Measurements from ENCODE around the gene NOTCH4.

The NOTCH4 gene

DNA sequence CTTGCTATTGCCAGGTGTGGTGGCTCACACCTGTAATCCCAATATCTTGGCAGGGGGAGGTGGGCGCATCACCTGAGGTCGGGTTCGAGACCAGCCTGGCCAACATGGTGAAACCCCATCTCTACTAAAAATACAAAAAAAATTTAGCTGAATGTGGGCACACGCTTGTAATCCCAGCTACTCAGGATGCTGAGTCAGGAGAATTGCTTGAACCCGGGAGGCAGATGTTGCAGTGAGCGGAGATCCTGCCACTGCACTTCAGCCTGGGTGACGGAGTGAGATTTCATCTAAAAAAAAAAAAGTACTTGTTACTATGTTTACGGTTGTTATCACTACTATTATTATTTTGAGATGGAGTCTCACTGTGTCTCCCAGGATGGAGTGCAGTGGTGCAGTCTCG lies 67.0 kb downstream of the NOTCH4 start:
- no peak for DNase-seq

DNA sequence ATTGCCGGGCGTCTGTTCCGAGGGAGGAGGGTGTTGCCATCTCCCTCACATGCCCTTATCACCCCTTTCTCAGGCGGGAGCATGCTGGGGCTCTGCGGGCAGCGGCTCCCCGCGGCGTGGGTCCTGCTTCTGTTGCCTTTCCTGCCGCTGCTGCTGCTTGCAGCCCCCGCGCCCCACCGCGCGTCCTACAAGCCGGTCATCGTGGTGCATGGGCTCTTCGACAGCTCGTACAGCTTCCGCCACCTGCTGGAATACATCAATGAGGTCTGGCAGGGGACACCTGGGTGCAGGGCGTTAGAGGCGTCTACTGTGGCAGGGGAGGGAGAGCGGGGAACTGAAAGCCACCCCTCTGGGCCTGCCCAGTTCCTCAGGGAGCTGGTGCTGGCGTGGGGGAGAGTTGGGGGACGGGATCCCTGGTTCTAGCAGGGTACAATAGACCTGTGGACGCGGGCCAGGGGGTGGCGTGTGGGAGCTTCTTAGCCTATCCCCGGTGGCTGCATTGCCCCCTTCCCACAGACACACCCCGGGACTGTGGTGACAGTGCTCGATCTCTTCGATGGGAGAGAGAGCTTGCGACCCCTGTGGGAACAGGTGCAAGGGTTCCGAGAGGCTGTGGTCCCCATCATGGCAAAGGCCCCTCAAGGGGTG lies 69.2 kb downstream of the NOTCH4 start:
- DNase-seq, result peak; percentile 90

DNA sequence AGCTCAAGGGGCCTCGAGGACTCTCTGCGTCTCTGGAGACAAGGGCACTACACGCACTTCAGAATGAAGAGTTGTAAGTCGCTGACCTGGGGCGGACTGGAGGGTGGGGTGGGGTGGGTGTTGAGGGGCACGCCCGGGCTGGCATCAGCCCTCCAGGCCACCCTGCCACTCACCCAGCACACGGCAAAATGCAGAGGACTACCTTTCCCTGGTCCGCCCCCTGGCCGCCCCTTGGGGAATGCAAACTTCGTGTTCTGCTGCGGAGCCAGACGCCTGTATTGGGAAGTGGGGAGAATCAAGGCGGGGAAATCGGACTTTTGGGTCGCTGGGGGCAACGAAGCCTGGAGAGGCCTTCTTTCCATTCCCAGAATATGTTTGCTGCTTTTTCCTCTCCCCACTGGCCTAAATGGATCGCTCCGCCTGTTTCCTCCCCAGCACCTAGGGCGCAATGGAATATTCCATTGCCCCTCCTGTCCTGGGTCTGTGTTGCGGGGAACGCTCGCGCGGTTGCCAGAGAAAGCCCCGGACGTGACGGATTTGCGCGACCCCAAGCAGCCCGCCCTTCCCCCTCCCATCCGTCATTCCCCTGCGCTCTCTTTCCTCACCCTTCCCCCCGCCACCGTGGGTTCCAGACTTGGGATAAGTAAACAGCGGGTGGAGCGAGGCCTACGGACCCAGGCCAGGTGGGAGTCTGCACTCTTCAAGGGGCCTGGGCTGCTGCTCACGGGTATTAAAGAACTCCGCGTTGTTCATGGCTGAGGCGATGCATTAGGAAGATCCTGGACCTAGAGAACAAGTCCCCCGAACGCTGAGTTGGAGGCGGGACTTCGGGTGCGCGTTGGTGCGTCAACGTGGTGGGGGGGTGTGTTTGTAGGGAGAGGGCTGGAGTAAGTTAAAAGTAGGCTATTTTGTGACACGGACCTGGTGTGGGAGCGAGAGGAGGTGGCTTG lies 70.0 kb downstream of the NOTCH4 start, which contains the start of gene PPT2:
TSS of gene PPT2 (plus strand) at position 578 of the 950 bp plus-strand sequence. CDS start 454 bp downstream, outside the sequence.
- DNase-seq, result peak; percentile 58

DNA sequence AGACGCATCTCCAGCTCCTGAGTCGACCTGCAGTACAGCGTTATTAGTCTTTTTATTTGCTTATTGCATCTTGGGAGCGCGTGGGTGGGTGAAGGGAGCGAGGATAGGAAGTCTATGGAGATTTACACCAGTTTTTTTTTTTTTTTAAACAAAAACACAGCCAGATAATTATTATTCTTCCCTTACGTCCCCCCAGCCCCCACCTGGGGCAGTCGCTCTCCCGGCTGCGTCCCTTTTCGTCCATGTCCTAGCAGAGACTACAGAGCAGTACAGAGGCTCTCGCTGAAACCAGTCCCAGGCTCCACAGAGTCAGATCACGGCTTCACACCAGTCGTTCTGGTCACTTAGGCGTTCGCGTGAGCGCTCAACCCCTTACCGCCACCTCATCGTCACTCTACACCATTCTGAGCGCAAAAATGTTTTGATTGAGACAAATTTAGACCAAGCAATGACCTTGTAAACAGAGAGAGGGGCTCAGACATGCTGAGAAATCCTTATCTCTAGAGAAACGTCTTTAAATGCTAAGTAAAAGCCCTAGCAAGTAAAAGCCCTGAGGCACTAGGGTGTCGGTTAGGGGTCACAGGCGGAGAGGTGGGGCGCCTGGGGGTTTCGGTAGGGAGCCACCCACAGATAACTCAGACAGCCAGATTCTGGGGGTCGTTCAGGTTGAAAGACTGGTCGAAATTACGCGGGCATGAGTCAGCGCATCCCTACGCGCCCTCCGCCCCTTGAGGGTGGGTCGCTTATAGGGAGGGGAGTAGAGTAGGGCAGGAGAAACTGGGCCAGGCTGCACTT lies 70.9 kb downstream of the NOTCH4 start:
- DNase-seq, result no peak

DNA sequence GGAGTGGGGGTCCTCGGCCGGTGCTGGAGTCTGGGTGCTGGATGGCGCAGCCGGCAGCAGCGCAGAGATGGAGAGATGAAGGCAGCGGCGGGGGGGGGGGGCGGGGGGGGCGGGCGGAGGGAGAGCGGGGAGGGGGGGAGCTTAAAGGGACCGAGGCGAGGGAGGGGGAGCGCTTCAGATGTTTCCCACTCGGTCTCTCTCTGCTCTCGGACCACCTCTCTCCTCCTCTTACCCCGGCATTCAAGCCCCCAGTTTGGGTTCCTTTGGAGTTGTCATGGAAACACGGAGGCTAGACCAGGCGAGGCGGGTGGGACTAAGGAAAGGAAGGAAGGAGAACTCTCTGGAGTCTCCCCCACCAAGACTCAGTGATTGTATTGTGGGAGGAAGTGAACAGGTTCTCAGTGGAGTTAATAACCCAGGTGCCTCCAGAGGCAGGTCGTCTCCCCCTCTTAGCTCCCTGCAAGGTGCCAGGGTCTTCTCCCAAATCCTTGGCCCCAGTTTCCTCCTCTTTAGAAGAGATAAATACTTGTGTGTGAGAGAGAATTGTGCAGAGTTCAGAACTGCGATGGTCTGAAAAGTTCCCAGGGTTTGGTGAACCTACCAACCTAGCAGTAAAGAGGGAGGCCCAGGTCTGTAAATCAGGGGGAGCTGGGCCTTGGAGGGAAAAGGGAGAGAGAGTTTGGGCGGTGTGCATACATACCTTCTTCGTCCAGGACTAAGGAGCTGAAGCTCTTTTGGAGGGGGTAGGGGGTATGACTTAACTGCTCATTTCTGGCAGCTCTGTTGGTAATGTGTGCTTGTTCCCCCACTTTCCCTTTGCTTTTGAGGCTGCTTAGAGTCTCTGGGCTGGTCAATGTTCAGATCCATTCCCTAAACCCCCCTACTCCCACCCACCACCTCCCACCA lies 71.8 kb downstream of the NOTCH4 start, which contains the start of gene PRRT1:
TSS of gene PRRT1 (minus strand) at position 77 of the 906 bp plus-strand sequence. CDS start 112 bp downstream, outside the sequence.
- no peak for DNase-seq

DNA sequence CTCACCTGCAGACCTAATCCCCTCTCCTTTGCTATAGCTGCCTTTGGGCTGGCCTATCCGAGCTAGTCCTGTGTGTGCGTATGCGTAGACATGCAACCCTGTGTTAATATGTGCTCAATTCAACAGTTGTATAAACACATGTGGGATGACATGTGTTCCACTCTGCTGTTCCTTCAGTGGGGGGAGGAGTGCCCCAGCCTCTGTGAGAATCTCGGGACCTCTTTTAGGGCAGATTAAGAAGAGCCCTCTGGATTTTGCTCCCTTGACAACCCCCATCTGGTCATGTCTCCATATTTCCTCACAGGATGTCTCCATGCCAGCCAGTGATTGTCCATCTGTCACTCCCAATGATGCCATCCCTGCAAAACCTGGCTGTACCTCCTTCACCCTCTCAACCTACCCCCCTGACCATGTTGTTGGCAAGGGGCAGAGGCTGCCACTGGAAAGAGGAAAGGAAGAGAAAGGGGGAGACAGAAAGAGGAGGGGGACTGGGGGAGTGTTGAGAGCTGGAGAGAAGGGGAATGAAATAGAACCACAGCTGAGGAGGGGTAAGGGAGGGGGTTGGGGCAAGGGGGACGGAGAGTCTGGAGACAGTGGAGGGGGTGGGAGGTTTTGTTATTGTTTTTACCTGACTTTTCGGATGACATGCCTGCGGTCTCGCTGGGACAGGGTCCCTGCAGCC lies 72.5 kb downstream of the NOTCH4 start:
- DNase-seq, result no peak

DNA sequence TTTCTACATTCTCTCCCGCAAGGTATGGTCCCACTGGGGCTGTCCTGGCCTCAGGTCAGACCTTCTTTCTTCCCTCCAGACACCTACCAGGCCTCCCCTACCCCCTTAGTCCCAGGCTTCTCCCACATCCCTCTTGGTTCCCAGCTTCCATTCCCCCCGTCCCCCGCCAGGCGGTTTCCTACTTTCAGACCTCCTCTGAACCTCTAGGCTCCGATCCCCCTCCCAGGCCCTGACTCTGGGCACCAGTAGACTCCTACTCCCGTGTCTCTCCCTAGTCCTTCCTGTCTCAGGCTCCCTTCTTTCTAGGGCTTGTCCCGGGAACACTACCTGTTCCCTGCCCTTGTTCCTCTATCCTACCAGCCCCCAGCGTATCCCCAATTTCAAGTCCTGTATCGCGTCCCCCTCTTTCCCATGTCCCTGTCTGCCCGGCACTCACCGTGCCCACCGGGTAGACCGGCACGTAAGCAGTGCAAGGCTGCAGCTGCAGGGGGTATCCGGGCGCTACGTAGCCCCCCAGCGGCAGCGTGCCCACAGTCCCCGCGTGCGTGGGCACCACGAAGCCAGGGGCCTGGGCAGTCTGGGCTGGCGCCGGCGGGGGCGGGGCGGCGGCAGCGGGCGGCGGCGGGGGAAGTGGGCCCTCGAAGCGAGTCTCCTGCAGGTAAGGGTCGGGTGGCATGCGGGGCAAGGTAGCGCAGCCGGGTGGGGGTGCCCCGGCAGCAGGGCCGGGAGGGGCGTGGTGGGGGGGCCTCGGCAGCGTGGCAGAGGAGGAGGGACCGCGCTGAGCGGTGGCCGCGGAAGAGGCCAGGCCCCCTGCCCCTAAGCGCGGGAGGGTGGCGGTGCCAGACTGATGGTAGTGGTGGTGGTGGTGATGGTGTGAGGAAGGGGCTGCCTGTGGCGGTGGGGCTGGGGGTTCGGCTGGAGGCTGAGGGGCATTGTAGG lies 73.7 kb downstream of the NOTCH4 start:
- no peak for DNase-seq

DNA sequence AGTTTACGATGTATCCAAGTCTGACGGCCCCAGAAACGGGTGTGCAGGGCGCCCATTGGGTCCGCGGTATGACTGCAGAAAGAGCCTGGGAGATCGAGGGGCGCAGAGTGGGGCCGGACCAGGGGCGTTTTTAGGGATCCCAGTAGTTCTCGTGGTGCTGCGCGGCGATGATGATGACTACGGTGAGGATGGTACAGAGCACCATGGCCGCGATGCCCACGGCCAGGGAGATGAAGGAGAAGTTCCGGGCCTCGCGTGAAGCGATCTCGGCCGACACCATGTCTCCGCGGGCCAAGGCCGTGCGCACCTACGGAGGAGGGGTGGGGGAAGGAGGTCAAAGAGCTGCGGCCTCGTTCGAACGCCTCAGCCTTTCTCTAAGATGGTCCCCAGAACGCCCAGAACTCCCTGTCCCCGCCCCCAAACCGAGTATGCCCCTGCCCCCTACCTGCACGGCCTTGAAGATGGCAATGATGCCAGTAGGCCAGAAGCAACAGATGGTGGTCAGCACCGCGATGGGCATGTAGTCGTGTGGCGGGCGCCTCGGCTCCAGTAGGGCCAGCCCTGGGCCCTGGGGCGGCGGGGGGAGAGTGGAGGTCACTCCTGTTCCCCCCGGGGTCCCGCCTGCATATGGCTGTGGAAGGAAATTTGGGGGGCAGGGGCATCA lies 74.6 kb downstream of the NOTCH4 start:
- DNase-seq, result no peak

DNA sequence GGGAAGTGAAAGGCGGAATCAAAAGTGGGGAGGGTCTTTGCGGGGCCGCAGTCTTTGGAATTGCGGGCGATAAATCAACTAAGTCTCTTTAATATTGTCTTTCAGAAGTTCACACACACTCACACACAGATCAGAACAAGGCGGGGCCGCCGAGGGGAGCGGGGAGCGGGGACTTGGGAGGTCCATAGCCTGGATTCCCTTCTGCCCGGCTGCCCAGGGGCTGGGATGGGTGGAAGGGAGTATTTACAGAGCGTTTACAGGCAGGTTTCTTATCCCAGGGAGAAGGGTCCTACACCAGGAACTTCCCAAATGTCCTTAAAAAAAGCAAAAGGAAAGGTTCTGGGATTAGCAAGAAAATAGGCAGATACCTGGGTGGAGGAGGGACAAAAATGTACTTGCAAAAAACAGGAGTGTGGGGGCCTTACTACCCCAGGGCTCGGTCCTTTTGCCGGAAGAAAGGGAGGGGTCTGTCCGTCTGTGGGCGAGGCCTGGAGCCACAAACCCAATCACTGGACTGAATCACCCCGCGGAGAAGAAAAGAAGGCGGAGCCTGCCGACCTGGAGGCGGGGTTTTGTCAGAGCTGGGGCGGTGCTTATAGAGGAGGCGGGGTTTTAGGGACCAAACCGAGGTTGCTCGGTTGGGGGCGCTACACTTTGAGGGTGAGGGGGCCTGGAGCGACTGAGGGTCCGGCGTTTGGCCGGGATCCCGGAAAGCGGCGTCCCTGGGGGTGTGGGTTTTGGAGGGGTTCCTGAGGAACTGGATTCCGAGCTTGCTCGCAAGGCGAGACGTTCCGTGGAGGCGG lies 75.4 kb downstream of the NOTCH4 start:
- no peak for DNase-seq

DNA sequence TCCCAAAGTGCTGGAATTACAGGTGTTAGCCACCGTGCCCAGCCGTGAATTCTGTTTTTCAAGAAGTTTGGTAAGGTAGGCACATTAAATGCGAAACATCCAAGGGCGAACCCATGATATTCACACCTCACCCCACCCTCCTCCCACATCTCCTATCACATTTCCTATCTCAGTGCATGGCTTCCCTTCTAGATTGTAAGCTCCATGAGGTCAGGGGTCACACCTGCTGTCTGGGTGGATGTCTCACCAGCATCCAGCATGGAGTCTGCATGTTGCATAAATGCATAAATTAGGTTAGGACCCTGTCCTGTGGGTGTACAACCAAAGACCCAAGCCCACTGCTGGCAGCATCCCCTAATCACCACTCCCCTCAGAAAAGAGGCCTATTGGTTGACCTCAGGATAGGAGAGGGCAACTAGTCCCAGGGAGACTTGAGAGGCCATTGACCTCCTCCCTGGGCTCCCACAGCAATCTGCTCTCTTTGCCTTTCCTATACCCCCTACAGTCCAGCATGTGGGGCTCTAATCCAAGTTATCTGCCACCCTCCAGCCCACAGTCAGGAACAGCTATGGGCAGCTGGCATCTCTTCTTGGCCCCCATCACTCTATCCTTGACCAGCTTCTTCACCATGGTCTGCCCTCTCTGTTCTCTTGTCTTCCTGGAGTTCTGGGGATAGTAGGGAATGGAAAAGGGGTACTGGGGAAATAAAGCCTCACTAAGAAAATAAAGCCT lies 76.3 kb downstream of the NOTCH4 start:
- no peak for DNase-seq

DNA sequence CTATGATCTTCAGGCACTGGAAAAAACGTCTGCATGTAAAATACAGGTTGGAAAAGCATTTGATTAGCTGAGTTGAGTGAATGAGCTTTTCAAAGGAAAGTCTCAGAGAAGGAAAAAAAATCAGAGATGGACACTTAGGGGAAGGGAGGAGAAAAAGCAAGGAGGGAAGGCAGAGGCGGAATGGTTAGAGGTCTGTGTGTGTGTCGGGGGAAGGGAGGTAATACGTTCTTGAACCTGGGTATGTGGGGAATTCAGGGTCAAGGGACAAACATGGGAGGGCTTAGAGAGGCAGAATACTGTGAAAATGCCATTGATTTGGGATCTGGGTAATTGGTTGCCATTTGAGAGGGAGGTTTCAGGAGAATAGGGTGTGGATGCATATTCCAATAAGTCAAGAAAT lies 77.2 kb downstream of the NOTCH4 start:
- DNase-seq, result no peak

DNA sequence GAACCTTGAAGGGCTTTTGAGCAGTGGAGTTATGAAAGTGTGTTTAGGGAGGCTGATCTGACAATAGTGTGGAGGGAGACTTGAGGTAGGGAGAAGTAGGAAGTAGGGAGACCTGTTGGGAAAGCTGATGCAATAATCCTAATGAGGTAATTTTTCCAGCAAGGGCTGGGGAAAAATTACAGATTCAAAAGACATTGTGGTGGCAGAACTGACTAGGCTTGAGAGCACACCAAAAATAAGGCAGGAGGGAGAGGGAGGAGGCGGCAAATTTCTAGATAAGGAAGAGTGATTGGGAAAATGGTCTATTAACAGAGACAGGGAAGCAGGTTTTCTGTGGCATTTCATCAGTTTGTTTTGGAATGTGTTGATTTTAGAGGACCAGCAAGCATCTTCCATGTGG lies 77.6 kb downstream of the NOTCH4 start:
- no peak for DNase-seq

Data from RPMI8226 (cell line).